Chondrocyte (in vitro differentiated cells): ENCODE results near the gene CFLAR. TPM values are rescaled to one million over a fixed set of nuclear protein-coding genes. Genes with fewer than 3 reads are reported as not detected.

Source experiments
- DNase-seq: peaks from one replicate; pipeline ENCODE4 v3.0.0; 2021; ENCODE audit warnings: mixed read lengths, low spot score
- H3K27ac Mint-ChIP-seq: one replicate; pipeline ENCODE4 v1.8.0; 2021; ENCODE audit warnings: mild to moderate bottlenecking, moderate library complexity, mixed read lengths; ENCODE audit not compliant: unreplicated experiment
- H3K27me3 Mint-ChIP-seq: 2 replicates; pipeline ENCODE4 v1.8.0; 2021; ENCODE audit warnings: low read depth, mixed read lengths
- H3K36me3 Mint-ChIP-seq: 2 replicates; pipeline ENCODE4 v1.8.0; 2021; ENCODE audit warnings: low read depth, mixed read lengths
- H3K4me1 Mint-ChIP-seq: 2 replicates; pipeline ENCODE4 v1.8.0; 2021; ENCODE audit warnings: low read depth, mild to moderate bottlenecking, mixed read lengths
- H3K4me3 Mint-ChIP-seq: one replicate; pipeline ENCODE4 v1.8.0; 2021; ENCODE audit warnings: mild to moderate bottlenecking, moderate library complexity, mixed read lengths; ENCODE audit not compliant: unreplicated experiment
- H3K9me3 Mint-ChIP-seq: 2 replicates; pipeline ENCODE4 v1.8.0; 2021; ENCODE audit warnings: low read depth, mixed read lengths
- CTCF ChIP-seq: fragments of 200-600 bp; sonication (generic); IDR thresholded peaks from 2 replicates; pipeline ENCODE4 v1.5.0; 2021; ENCODE audit warnings: antibody characterized with exemption, mild to moderate bottlenecking, moderate library complexity
- total RNA-seq: library from RNA; stranded (reverse); gene quantifications from 3 replicates; pipeline ENCODE4 v1.2.1, GENCODE V29; 2021

The CFLAR gene
- total RNA-seq, 1 donor from 2014 or later: 35.8 TPM

- no peak for DNase-seq
- no peaks in the 10 kb centered on the region for H3K9me3 Mint-ChIP-seq
- peaks cover 8% of the 10 kb centered on the region for H3K4me1 Mint-ChIP-seq
- H3K36me3 Mint-ChIP-seq: no peaks in the 10 kb centered on the region
- no peaks in the 10 kb centered on the region for H3K27me3 Mint-ChIP-seq
- TF ChIP-seq CTCF: no peak
- no peak overlapping the region for H3K27ac Mint-ChIP-seq
- no peak overlapping the region for H3K4me3 Mint-ChIP-seq
These were observed 84.4 kb downstream of the CFLAR start for GRCh38 chr2:201200345-201200744.

DNA sequence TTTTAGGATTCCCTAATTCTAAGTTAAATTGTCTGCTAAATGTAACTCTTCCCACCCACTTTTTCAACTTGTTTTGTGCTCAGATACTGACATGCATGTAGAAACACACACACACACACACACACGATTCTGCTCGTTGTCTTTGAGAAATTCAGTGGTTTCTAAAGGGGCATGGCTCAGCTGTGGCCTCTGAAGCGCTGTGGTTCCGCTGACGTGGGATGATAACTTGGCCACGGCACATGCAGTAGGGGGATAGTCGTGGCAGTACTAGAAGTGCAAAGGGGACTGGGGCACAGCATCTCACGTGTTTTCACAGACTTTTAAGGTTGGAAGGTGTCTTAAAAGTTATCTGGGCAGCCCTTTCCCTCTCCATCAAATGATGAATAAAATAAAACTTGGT, 85.4 kb downstream of the CFLAR start:
- H3K27ac Mint-ChIP-seq: no peak overlapping the region
- no peaks in the 10 kb centered on the region for H3K9me3 Mint-ChIP-seq
- H3K4me1 Mint-ChIP-seq: peaks cover 8% of the 10 kb centered on the region
- H3K36me3 Mint-ChIP-seq: no peaks in the 10 kb centered on the region
- no peak for TF ChIP-seq CTCF
- no peaks in the 10 kb centered on the region for H3K27me3 Mint-ChIP-seq
- H3K4me3 Mint-ChIP-seq: no peak overlapping the region
- DNase-seq: no peak

DNA sequence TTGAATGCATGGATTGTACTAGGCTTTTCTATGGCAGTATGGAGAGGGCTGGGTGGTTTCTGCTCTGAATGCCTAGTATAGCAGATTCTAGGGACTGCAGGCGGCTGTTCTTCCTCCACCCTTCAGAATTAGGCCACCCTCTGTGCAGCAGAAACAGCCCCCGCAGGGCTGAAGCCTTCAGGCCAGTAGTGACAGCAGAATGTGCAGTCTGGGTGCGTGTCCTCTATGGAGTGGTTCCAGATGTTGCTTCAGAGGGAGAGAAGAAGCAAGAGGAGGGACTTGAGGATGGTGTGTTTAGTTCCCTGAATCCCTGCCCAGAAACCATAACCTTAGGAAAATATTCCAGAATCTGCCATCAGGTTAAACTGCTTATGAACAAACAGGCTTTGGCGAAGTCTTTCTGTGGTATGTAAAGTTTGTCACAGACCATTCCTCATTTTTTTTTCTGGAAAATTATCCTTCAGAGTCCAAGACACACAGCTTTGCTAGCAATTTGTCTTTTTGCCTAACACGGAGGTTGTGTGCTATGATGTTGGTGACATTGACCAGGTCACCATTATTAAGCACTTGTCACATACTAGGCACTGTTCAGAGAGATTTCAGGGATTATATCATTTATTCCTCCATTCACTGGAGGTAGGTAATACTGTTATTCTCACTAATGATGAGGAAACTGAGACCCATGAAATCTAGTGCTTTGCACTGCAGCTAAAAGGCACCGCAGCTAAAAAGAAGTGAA, 88.1 kb downstream of the CFLAR start:
- Mint-ChIP-seq H3K4me1 (peaks cover 12% of the 10 kb centered on the region), H3K9me3 (no peaks in the 10 kb centered on the region), H3K27me3 (no peaks in the 10 kb centered on the region), H3K27ac (no peak overlapping the region), H3K36me3 (no peaks in the 10 kb centered on the region), H3K4me3 (no peak overlapping the region)
- no peak for TF ChIP-seq CTCF
- no peak for DNase-seq

GRCh38 chr2:201204655-201205514, 88.9 kb downstream of the CFLAR start:
- Mint-ChIP-seq H3K4me1 (peaks cover 12% of the 10 kb centered on the region), H3K36me3 (no peaks in the 10 kb centered on the region), H3K9me3 (no peaks in the 10 kb centered on the region), H3K4me3 (no peak overlapping the region), H3K27ac (no peak overlapping the region), H3K27me3 (no peaks in the 10 kb centered on the region)
- TF ChIP-seq CTCF: no peak
- DNase-seq: no peak

DNA sequence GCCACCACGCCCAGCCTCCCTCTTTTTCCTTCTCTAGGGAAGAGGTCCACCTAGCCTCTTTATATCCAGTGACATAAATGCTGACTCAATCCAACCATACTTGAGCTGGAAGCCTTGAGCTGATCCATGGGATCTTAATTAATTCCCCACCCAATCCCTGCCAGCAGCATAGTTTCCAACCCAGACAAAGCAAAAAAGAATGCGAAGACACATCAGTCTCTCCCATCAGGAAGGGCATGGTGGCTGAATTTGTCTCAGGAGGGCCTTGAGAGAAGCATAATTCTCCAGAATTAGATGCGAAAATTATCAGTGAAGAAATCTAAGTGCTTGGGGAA, 89.5 kb downstream of the CFLAR start:
- Mint-ChIP-seq H3K4me3 (no peak overlapping the region), H3K27me3 (no peaks in the 10 kb centered on the region), H3K36me3 (no peaks in the 10 kb centered on the region), H3K9me3 (no peaks in the 10 kb centered on the region), H3K4me1 (peaks cover 12% of the 10 kb centered on the region), H3K27ac (no peak overlapping the region)
- no peak for TF ChIP-seq CTCF
- no peak for DNase-seq
